Left forelimb (tissue), 1 donor: ENCODE data around the gene NAXD.
A peak's percentile ranks its signal among the peaks of the same experiment; 100 is the strongest.
"Not testable (repeated sequence)": the region's sequence is repeated elsewhere in the genome, so short reads cannot be mapped to it uniquely, and the experiment has no call there.

Source experiments
- DNase-seq: peaks from one replicate; pipeline ENCODE4 v3.0.0-alpha.2; 2018; ENCODE audit warnings: low spot score

NAXD gene

GRCh38 chr13:110615322-110616102 lies at the start of gene NAXD:
TSS of gene NAXD (plus strand) at chr13:110615545. CDS start at chr13:110615602, 57 bp downstream.
- DNase-seq = peak; percentile 93

GRCh38 chr13:110566171-110566570 lies 49.2 kb upstream of the NAXD start:
- DNase-seq = no peak

GRCh38 chr13:110568612-110569011 lies 46.7 kb upstream of the NAXD start:
- no peak for DNase-seq

- DNase-seq = not testable (repeated sequence)
These were observed 45.4 kb upstream of the NAXD start for GRCh38 chr13:110569962-110570361.

GRCh38 chr13:110570886-110571285 lies 44.5 kb upstream of the NAXD start:
- DNase-seq = no peak

- DNase-seq = no peak
These were observed 43.2 kb upstream of the NAXD start for GRCh38 chr13:110571896-110572777.

GRCh38 chr13:110572778-110573118 lies 42.6 kb upstream of the NAXD start:
- no peak for DNase-seq

GRCh38 chr13:110574161-110574560 lies 41.2 kb upstream of the NAXD start:
- no peak for DNase-seq

- no peak for DNase-seq
These were observed 39.8 kb upstream of the NAXD start for GRCh38 chr13:110575322-110576069.

GRCh38 chr13:110576070-110576394 lies 39.3 kb upstream of the NAXD start:
- no peak for DNase-seq

GRCh38 chr13:110576736-110577476 lies 38.4 kb upstream of the NAXD start:
- DNase-seq = no peak

- no peak for DNase-seq
These were observed 37.0 kb upstream of the NAXD start for GRCh38 chr13:110578363-110578762.

- DNase-seq = no peak
These were observed 34.5 kb upstream of the NAXD start for GRCh38 chr13:110580800-110581199.

- DNase-seq = no peak
These were observed 33.7 kb upstream of the NAXD start for GRCh38 chr13:110581506-110582185.

GRCh38 chr13:110582421-110582954 lies 32.9 kb upstream of the NAXD start:
- DNase-seq = no peak

- DNase-seq = no peak
These were observed 32.0 kb upstream of the NAXD start for GRCh38 chr13:110583178-110583865.

- DNase-seq = no peak
These were observed 25.5 kb upstream of the NAXD start for GRCh38 chr13:110589793-110590390.

- DNase-seq = no peak
These were observed 24.8 kb upstream of the NAXD start for GRCh38 chr13:110590577-110590976.

- DNase-seq = no peak
These were observed 22.7 kb upstream of the NAXD start for GRCh38 chr13:110592665-110593064.
